Psoas muscle (tissue), 8 donors: ENCODE data around the gene IRF8. TPM values are rescaled to one million over a fixed set of nuclear protein-coding genes. Genes with fewer than 3 reads are reported as not detected.

ENCODE experiments used
- ATAC-seq, 4 donors: fragments of 200-7000 bp; cut with Tn5 transposase; one replicate each; pipeline ENCODE4 v1.9.1; 2020; ENCODE audit warnings: moderate library complexity in 3 of 4, mild to moderate bottlenecking in 2 of 4
- DNase-seq, 2 donors: peaks; one replicate each; pipeline ENCODE4 v3.0.0-alpha.2; 2020
- H3K27ac ChIP-seq: fragments of 200-600 bp; one replicate; pipeline ENCODE4 v1.8.0; 2022
- H3K27me3 ChIP-seq, 3 donors: fragments of 200-600 bp in 1 of 3; one replicate each; pipeline versions ENCODE4 v1.6.1 to v1.8.0; 2013 to 2022; ENCODE audit warnings: low read length in 2 of 3, mild to moderate bottlenecking in 2 of 3, moderate library complexity in 1 of 3; ENCODE audit not compliant: insufficient read depth in 3 of 3
- H3K36me3 ChIP-seq, 2 donors: fragments of 200-600 bp in 1 of 2; one replicate each; pipeline versions ENCODE4 v1.6.1 to v1.8.0; 2013 to 2022; ENCODE audit warnings: low read depth in 1 of 2, mild to moderate bottlenecking in 1 of 2, moderate library complexity in 1 of 2; ENCODE audit not compliant: insufficient read depth in 1 of 2
- H3K4me1 ChIP-seq: fragments of 200-600 bp; one replicate; pipeline ENCODE4 v1.8.0; 2022
- H3K4me3 ChIP-seq: fragments of 200-600 bp; one replicate; pipeline ENCODE4 v1.8.0; 2022; ENCODE audit warnings: mild to moderate bottlenecking
- H3K9me3 ChIP-seq: fragments of 200-600 bp; one replicate; pipeline ENCODE4 v1.8.0; 2022
- WGBS, 3 donors: extraction: QIAGEN DNeasy Blood & Tissue Kit; methylation state at CpG; one replicate each; pipeline versions ENCODE4 v1.1.6 to v1.1.7; 2013; 5-methylcytosine and 5-hydroxymethylcytosine counted together
- intact Hi-C, 2 donors: fragments of 100-400 bp; cut with DNase I; formaldehyde crosslinking; loops; one replicate each; pipeline versions ENCODE4 v1.11.0 to v1.14.2; 2022
- polyA plus RNA-seq, 3 donors: library from polyadenylated mRNA; stranded (reverse); fragments of 200-250 nt; gene quantifications; one replicate each; pipeline ENCODE4 v1.2.3, GENCODE V29; 2013
- total RNA-seq, 4 donors: library from RNA; stranded (reverse); fragmentation: NEBNext Ultra II Directional in 2 of 4; extraction: Animal tissue kit (Norgen Biotek cat#: 25700) in 2 of 4; gene quantifications; one replicate each; pipeline versions ENCODE4 v1.2.1 to v1.2.4, GENCODE V29; 2021 to 2023
- TF ChIP-seq, protein P1 (sequence below): fragments of 200-600 bp; IDR thresholded peaks from one replicate; pipeline ENCODE4 v1.8.0; 2022; ENCODE audit warnings: antibody characterized with exemption
- donor health status: healthy with polysubstance abuse.
- donor health status: DM: no; HTN: no; CAD: no; lungs with moderate emphysema.
- donor health status: Bipolar disorder and iron deficiency.
- donor health status: healthy.
- donor health status: DM: yes; HTN: yes; CAD: no.
- donor health status: DM: no; HTN: no; CAD: no.
- donor health status: DM: no; HTN: no; CAD: no.
- donor health status: DM: yes; HTN: yes; CAD: no.

The IRF8 gene
- total and polyA plus RNA-seq, 7 donors, result 0.23 to 2.8 (median 1.1) TPM

DNA sequence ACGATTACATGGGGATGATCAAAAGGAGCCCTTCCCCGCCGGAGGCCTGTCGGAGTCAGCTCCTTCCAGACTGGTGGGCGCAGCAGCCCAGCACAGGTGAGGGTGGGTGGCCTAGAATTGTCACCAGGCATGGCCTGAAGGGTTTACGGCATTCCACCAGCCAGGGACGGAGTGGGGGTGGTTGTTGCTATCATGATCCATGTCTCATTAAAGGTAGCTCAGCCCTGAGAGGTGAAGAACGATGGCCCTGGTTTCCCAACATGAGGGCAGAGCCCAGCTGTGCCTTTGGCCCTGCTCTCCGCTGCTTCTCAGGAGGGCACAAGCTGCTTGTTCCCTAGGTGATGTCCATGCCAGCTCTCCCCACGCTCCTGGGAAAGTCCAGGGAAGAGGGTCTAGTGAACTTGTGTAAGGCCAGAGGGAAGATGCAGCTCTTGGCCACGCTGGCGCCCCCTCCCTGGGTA is 14.2 kb downstream of the IRF8 start:
- H3K36me3 ChIP-seq, result no peaks in the 10 kb centered on the region
- no peaks in the 10 kb centered on the region for H3K9me3 ChIP-seq
- 85 to 88% (median 85%) methylated on average over 12 of the region's 12 CpGs for WGBS, 3 donors
- no peak for DNase-seq
- intact Hi-C loops, result no loop called here
- no peak for ATAC-seq
- no peak overlapping the region for H3K27ac ChIP-seq
- no peak overlapping the region for H3K4me3 ChIP-seq
- TF ChIP-seq, protein P1, sequence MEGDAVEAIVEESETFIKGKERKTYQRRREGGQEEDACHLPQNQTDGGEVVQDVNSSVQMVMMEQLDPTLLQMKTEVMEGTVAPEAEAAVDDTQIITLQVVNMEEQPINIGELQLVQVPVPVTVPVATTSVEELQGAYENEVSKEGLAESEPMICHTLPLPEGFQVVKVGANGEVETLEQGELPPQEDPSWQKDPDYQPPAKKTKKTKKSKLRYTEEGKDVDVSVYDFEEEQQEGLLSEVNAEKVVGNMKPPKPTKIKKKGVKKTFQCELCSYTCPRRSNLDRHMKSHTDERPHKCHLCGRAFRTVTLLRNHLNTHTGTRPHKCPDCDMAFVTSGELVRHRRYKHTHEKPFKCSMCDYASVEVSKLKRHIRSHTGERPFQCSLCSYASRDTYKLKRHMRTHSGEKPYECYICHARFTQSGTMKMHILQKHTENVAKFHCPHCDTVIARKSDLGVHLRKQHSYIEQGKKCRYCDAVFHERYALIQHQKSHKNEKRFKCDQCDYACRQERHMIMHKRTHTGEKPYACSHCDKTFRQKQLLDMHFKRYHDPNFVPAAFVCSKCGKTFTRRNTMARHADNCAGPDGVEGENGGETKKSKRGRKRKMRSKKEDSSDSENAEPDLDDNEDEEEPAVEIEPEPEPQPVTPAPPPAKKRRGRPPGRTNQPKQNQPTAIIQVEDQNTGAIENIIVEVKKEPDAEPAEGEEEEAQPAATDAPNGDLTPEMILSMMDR, result no peak
- no peaks in the 10 kb centered on the region for H3K4me1 ChIP-seq
- peaks cover 0 to 9% (median 2%) of the 10 kb centered on the region in 3 donors for H3K27me3 ChIP-seq

- Histone ChIP-seq H3K27ac (no peak overlapping the region), H3K4me1 (no peaks in the 10 kb centered on the region), H3K27me3 (peaks cover 0 to 9% (median 2%) of the 10 kb centered on the region in 3 donors), H3K36me3 (no peaks in the 10 kb centered on the region), H3K4me3 (no peak overlapping the region), H3K9me3 (no peaks in the 10 kb centered on the region)
- ATAC-seq (no peak), DNase-seq (no peak)
- TF ChIP-seq, protein P1, result no peak
- intact Hi-C loops, result no loop called here
- 82 to 84% (median 83%) methylated on average over 15 to 16 of the region's 16 CpGs for WGBS, 3 donors
Measured at GRCh38 chr16:85913688-85914422, 14.9 kb downstream of the IRF8 start.

GRCh38 chr16:85914423-85914794 is 15.4 kb downstream of the IRF8 start:
- Histone ChIP-seq H3K36me3 (no peaks in the 10 kb centered on the region), H3K27me3 (peaks cover 0 to 9% (median 2%) of the 10 kb centered on the region in 3 donors), H3K4me3 (no peak overlapping the region), H3K27ac (no peak overlapping the region), H3K4me1 (no peaks in the 10 kb centered on the region), H3K9me3 (no peaks in the 10 kb centered on the region)
- 95 to 98% (median 97%) methylated on average over 17 of the region's 17 CpGs for WGBS, 3 donors
- intact Hi-C loops, result no loop called here
- ATAC-seq (no peak), DNase-seq (no peak)
- TF ChIP-seq, protein P1, result no peak

GRCh38 chr16:85915125-85915845 is 16.3 kb downstream of the IRF8 start:
- Histone ChIP-seq H3K36me3 (no peaks in the 10 kb centered on the region), H3K4me3 (no peak overlapping the region), H3K27me3 (peaks cover 0 to 9% (median 2%) of the 10 kb centered on the region in 3 donors), H3K9me3 (no peaks in the 10 kb centered on the region), H3K27ac (no peak overlapping the region), H3K4me1 (no peaks in the 10 kb centered on the region)
- ATAC-seq (no peak), DNase-seq (no peak)
- TF ChIP-seq, protein P1, result no peak
- intact Hi-C loops, result no loop called here
- 67 to 78% (median 75%) methylated on average over 19 to 20 of the region's 20 CpGs for WGBS, 3 donors
